ENCODE measurements around the gene FASN. TPM values are rescaled to one million over a fixed set of nuclear protein-coding genes. Genes with fewer than 3 reads are reported as not detected.

The FASN gene
- total and polyA plus RNA-seq, 2 of the 13 experiments (the other 11 are each of a cell fraction or from before 2014, with no cell fraction given) = 51.7 to 101 TPM

DNA sequence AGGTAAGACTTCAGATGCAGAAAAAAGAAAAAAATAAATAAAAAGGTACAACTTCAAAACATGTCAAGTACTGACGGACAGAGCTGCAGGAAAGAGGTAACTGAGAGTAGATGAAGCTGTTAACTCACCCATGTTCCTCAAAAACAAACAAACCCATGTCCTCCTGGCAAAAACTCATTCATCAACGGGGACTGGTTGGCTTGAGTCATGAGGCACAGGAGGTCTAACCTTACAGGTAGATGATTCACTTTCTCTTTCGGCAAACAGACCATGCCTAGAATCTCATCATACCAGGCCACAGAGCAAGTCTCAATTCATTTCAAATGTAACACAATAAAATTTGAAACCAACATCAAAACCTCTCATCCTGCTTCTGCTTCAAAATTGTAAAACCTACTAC is 12.3 kb upstream of the FASN start (continued):
- TF ChIP-seq, protein P1, sequence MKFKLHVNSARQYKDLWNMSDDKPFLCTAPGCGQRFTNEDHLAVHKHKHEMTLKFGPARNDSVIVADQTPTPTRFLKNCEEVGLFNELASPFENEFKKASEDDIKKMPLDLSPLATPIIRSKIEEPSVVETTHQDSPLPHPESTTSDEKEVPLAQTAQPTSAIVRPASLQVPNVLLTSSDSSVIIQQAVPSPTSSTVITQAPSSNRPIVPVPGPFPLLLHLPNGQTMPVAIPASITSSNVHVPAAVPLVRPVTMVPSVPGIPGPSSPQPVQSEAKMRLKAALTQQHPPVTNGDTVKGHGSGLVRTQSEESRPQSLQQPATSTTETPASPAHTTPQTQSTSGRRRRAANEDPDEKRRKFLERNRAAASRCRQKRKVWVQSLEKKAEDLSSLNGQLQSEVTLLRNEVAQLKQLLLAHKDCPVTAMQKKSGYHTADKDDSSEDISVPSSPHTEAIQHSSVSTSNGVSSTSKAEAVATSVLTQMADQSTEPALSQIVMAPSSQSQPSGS (CRISPR knock-in tag; IDR thresholded peaks at IDR 0.05) = no peak
- TF ChIP-seq NFYC (CRISPR knock-in tag; IDR thresholded peaks at IDR 0.05) (peak; percentile 64), ZFAT (CRISPR knock-in tag; conservative IDR thresholded peaks at IDR 0.05) (no peak), ZNF605 (CRISPR knock-in tag; IDR thresholded peaks at IDR 0.05) (no peak), AGO2 (optimal IDR thresholded peaks at IDR 0.05; ENCODE audit: low read depth, low read length) (no peak), FOXK2 (IDR thresholded peaks at IDR 0.05) (no peak), MXD4 (CRISPR knock-in tag; IDR thresholded peaks at IDR 0.05) (0 out of 2 replicates have a peak, but pooled peaks have one; percentile 53), NFRKB (IDR thresholded peaks at IDR 0.05) (no peak), ZSCAN9 (CRISPR knock-in tag; IDR thresholded peaks at IDR 0.05; ENCODE audit: borderline replicate concordance) (peak; percentile 70; the same call in 1 of the 2 replicates), ZNF720 (CRISPR knock-in tag; IDR thresholded peaks at IDR 0.05) (no peak), ELF4 (CRISPR knock-in tag; IDR thresholded peaks at IDR 0.05; ENCODE audit: borderline replicate concordance) (no peak), TAF1 (CRISPR knock-in tag; IDR thresholded peaks at IDR 0.05) (peak; percentile 32; the same call in 1 of the 2 replicates), ARID2 (CRISPR knock-in tag; IDR thresholded peaks at IDR 0.05; ENCODE audit: borderline replicate concordance) (no peak), ZNF205 (CRISPR knock-in tag; IDR thresholded peaks at IDR 0.05) (peak; percentile 85; the same call in 1 of the 2 replicates), FOXK1 (CRISPR knock-in tag; IDR thresholded peaks at IDR 0.05; ENCODE audit: borderline replicate concordance, low read depth) (peak; percentile 34; the same call in 1 of the 2 replicates), ZNF788 (CRISPR knock-in tag; IDR thresholded peaks at IDR 0.05; ENCODE audit: borderline replicate concordance) (no peak)
- TF ChIP-seq, protein P2, sequence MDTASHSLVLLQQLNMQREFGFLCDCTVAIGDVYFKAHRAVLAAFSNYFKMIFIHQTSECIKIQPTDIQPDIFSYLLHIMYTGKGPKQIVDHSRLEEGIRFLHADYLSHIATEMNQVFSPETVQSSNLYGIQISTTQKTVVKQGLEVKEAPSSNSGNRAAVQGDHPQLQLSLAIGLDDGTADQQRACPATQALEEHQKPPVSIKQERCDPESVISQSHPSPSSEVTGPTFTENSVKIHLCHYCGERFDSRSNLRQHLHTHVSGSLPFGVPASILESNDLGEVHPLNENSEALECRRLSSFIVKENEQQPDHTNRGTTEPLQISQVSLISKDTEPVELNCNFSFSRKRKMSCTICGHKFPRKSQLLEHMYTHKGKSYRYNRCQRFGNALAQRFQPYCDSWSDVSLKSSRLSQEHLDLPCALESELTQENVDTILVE (CRISPR knock-in tag; IDR thresholded peaks at IDR 0.05) = no peak
- TF ChIP-seq, protein P3, sequence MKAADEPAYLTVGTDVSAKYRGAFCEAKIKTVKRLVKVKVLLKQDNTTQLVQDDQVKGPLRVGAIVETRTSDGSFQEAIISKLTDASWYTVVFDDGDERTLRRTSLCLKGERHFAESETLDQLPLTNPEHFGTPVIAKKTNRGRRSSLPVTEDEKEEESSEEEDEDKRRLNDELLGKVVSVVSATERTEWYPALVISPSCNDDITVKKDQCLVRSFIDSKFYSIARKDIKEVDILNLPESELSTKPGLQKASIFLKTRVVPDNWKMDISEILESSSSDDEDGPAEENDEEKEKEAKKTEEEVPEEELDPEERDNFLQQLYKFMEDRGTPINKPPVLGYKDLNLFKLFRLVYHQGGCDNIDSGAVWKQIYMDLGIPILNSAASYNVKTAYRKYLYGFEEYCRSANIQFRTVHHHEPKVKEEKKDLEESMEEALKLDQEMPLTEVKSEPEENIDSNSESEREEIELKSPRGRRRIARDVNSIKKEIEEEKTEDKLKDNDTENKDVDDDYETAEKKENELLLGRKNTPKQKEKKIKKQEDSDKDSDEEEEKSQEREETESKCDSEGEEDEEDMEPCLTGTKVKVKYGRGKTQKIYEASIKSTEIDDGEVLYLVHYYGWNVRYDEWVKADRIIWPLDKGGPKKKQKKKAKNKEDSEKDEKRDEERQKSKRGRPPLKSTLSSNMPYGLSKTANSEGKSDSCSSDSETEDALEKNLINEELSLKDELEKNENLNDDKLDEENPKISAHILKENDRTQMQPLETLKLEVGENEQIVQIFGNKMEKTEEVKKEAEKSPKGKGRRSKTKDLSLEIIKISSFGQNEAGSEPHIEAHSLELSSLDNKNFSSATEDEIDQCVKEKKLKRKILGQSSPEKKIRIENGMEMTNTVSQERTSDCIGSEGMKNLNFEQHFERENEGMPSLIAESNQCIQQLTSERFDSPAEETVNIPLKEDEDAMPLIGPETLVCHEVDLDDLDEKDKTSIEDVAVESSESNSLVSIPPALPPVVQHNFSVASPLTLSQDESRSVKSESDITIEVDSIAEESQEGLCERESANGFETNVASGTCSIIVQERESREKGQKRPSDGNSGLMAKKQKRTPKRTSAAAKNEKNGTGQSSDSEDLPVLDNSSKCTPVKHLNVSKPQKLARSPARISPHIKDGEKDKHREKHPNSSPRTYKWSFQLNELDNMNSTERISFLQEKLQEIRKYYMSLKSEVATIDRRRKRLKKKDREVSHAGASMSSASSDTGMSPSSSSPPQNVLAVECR (CRISPR knock-in tag; IDR thresholded peaks at IDR 0.05; ENCODE audit: borderline replicate concordance) = no peak
- TF ChIP-seq, protein P4, sequence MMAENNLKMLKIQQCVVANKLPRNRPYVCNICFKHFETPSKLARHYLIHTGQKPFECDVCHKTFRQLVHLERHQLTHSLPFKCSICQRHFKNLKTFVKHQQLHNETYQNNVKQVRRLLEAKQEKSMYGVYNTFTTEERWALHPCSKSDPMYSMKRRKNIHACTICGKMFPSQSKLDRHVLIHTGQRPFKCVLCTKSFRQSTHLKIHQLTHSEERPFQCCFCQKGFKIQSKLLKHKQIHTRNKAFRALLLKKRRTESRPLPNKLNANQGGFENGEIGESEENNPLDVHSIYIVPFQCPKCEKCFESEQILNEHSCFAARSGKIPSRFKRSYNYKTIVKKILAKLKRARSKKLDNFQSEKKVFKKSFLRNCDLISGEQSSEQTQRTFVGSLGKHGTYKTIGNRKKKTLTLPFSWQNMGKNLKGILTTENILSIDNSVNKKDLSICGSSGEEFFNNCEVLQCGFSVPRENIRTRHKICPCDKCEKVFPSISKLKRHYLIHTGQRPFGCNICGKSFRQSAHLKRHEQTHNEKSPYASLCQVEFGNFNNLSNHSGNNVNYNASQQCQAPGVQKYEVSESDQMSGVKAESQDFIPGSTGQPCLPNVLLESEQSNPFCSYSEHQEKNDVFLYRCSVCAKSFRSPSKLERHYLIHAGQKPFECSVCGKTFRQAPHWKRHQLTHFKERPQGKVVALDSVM (CRISPR knock-in tag; IDR thresholded peaks at IDR 0.05) = no peak
- TF ChIP-seq, protein P5, sequence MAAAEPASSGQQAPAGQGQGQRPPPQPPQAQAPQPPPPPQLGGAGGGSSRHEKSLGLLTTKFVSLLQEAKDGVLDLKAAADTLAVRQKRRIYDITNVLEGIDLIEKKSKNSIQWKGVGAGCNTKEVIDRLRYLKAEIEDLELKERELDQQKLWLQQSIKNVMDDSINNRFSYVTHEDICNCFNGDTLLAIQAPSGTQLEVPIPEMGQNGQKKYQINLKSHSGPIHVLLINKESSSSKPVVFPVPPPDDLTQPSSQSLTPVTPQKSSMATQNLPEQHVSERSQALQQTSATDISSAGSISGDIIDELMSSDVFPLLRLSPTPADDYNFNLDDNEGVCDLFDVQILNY (CRISPR knock-in tag; conservative IDR thresholded peaks at IDR 0.05) = no peak
- TF ChIP-seq, protein P6, sequence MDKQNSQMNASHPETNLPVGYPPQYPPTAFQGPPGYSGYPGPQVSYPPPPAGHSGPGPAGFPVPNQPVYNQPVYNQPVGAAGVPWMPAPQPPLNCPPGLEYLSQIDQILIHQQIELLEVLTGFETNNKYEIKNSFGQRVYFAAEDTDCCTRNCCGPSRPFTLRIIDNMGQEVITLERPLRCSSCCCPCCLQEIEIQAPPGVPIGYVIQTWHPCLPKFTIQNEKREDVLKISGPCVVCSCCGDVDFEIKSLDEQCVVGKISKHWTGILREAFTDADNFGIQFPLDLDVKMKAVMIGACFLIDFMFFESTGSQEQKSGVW (CRISPR knock-in tag; IDR thresholded peaks at IDR 0.05; ENCODE audit: borderline replicate concordance) = no peak

Data from HepG2 (cell line).